Keratinocyte (primary cell): Measurements from ENCODE around the gene TCFL5. TPM values are rescaled to one million over a fixed set of nuclear protein-coding genes. Genes with fewer than 3 reads are reported as not detected.

Experiments
- DNase-seq: peaks from one replicate; pipeline ENCODE4 v3.0.0-alpha.2; 2011; ENCODE audit warnings: low read depth, missing footprints, low spot score
- FAIRE-seq: peaks from 2 replicates; lab custom pipeline; 2011; peaks lifted over from hg19 to GRCh38; lab: Jason Lieb, UNC
- H2AFZ ChIP-seq: 2 replicates; pipeline ENCODE4 v1.6.0; 2012; ENCODE audit warnings: low read length, control low read depth, inconsistent platforms; ENCODE audit not compliant: control insufficient read depth
- H3K27ac ChIP-seq: 2 replicates; pipeline ENCODE4 v1.5.1; 2011; ENCODE audit warnings: low read length; ENCODE audit not compliant: control insufficient read depth, insufficient read depth
- H3K27me3 ChIP-seq: 3 replicates; pipeline ENCODE4 v1.6.0; 2011; ENCODE audit warnings: low read length; ENCODE audit not compliant: control insufficient read depth, insufficient read depth; ENCODE audit errors: extremely low read depth
- H3K36me3 ChIP-seq, 2 experiments: 2 replicates in 1 of 2; 3 replicates in 1 of 2; pipeline ENCODE4 v1.5.1; 2011; ENCODE audit warnings: low read length in 2 of 2, mild to moderate bottlenecking in 1 of 2; ENCODE audit not compliant: control insufficient read depth in 2 of 2, insufficient read depth in 2 of 2; ENCODE audit errors: extremely low read depth in 1 of 2
- H3K4me1 ChIP-seq: 3 replicates; pipeline ENCODE4 v1.5.1; 2011; ENCODE audit warnings: low read length; ENCODE audit not compliant: control insufficient read depth, insufficient read depth; ENCODE audit errors: extremely low read depth
- H3K4me2 ChIP-seq: 3 replicates; pipeline ENCODE4 v1.6.0; 2011; ENCODE audit warnings: low read depth, low read length; ENCODE audit not compliant: control insufficient read depth, insufficient read depth; ENCODE audit errors: extremely low read depth
- H3K4me3 ChIP-seq, 3 experiments: fragments of 200-600 bp in 1 of 3; sonication (generic) in 1 of 3; 2 replicates in 2 of 3; 3 replicates in 1 of 3; pipeline ENCODE4 v1.5.1; 2011 to 2016; ENCODE audit warnings: low read length in 3 of 3, mild to moderate bottlenecking in 3 of 3, control low read depth in 2 of 3, inconsistent platforms in 1 of 3, low read depth in 1 of 3, mixed read lengths in 1 of 3, mixed run types in 1 of 3, moderate library complexity in 1 of 3; ENCODE audit not compliant: control insufficient read depth in 2 of 3, insufficient read depth in 2 of 3; ENCODE audit errors: extremely low read depth in 1 of 3
- H3K79me2 ChIP-seq: 2 replicates; pipeline ENCODE4 v1.6.0; 2012; ENCODE audit warnings: low read length; ENCODE audit not compliant: control insufficient read depth, insufficient read depth
- H3K9ac ChIP-seq: 3 replicates; pipeline ENCODE4 v1.6.0; 2011; ENCODE audit warnings: low read length; ENCODE audit not compliant: control insufficient read depth, insufficient read depth; ENCODE audit errors: extremely low read depth
- H3K9me1 ChIP-seq: 3 replicates; pipeline ENCODE4 v1.6.0; 2011; ENCODE audit warnings: low read length; ENCODE audit not compliant: control insufficient read depth, insufficient read depth; ENCODE audit errors: extremely low read depth
- H3K9me3 ChIP-seq: 2 replicates; pipeline ENCODE4 v1.5.1; 2012; ENCODE audit warnings: low read depth, low read length; ENCODE audit not compliant: control insufficient read depth
- H4K20me1 ChIP-seq: 3 replicates; pipeline ENCODE4 v1.6.0; 2011; ENCODE audit warnings: low read length; ENCODE audit not compliant: control insufficient read depth, insufficient read depth; ENCODE audit errors: extremely low read depth
- EZH2 ChIP-seq: IDR thresholded peaks from one replicate; pipeline ENCODE4 v1.6.1; 2012; ENCODE audit warnings: inconsistent platforms, mild to moderate bottlenecking, low read length, moderate library complexity
- dilution Hi-C: fragments of 300-500 bp; cut with MboI; formaldehyde crosslinking; loops from one replicate; pipeline ENCODE4 v1.7.0; 2020; ENCODE audit warnings: low sequenced_read_pairs; ENCODE audit not compliant: extremely low pct_ligation_motif_present
- polyA plus RNA-seq, 5 experiments: library from polyadenylated mRNA; depleted of rRNA in 3 of 5; stranded (reverse) in 3 of 5; stranded (forward) in 1 of 5; unstranded in 1 of 5; fragments of >200 nt; gene quantifications; 1 replicate in 1 of 5; 2 replicates in 3 of 5; 3 replicates in 1 of 5; pipeline versions ENCODE4 v1.2.1 to v1.2.3, GENCODE V29; 2011 to 2012; ENCODE audit warnings: missing spikeins in 2 of 5, low read depth in 1 of 5, low replicate concordance in 1 of 5
- TF ChIP-seq, protein P1 (sequence below), 3 experiments: IDR thresholded peaks in 1 of 3; conservative IDR thresholded peaks in 1 of 3; optimal IDR thresholded peaks in 1 of 3; 2 replicates in 2 of 3; 3 replicates in 1 of 3; pipeline versions ENCODE3 to v1.5.1; 2011; ENCODE audit warnings: low read length in 3 of 3, mild to moderate bottlenecking in 3 of 3, moderate library complexity in 2 of 3, control low read depth in 1 of 3, inconsistent platforms in 1 of 3; ENCODE audit not compliant: insufficient read depth in 2 of 3; ENCODE audit errors: extremely low read depth in 1 of 3

Gene TCFL5
- polyA plus RNA-seq, 1 donor (not counting 4 experiments of a cell fraction or from before 2014, with no cell fraction given) = 14.6 TPM

DNA sequence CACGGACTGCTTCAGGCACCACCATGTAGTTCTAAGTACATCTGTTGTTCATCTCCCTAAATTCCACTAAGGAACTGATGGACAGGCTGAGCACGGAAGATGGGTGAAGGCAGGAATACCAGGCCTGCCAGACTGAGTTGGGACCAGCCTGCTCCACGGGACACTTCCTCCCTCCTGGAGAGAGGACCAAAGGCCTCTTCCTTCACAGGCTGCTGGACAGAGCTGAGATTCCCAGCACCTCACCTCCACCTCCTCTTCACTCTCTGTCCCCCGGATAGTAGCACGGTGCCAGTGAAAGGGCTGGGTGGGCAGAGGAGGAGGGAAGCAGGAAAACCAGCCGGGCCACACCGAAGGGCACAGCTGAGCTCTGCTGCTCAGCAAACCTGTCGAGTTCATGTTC lies 22.9 kb upstream of the TCFL5 start:
- Histone ChIP-seq H3K27ac (no peak overlapping the region), H3K79me2 (no peaks in the 10 kb centered on the region), H3K36me3 (peaks cover 18 to 26% of the 10 kb centered on the region in 2 experiments), H2AFZ (no peak overlapping the region), H3K9ac (no peak overlapping the region), H4K20me1 (no peaks in the 10 kb centered on the region), H3K9me3 (no peaks in the 10 kb centered on the region), H3K4me2 (no peak overlapping the region), H3K4me1 (no peaks in the 10 kb centered on the region), H3K27me3 (no peaks in the 10 kb centered on the region), H3K4me3 (no peak overlapping the region), H3K9me1 (no peaks in the 10 kb centered on the region)
- TF ChIP-seq EZH2 = no peak
- TF ChIP-seq, protein P1, sequence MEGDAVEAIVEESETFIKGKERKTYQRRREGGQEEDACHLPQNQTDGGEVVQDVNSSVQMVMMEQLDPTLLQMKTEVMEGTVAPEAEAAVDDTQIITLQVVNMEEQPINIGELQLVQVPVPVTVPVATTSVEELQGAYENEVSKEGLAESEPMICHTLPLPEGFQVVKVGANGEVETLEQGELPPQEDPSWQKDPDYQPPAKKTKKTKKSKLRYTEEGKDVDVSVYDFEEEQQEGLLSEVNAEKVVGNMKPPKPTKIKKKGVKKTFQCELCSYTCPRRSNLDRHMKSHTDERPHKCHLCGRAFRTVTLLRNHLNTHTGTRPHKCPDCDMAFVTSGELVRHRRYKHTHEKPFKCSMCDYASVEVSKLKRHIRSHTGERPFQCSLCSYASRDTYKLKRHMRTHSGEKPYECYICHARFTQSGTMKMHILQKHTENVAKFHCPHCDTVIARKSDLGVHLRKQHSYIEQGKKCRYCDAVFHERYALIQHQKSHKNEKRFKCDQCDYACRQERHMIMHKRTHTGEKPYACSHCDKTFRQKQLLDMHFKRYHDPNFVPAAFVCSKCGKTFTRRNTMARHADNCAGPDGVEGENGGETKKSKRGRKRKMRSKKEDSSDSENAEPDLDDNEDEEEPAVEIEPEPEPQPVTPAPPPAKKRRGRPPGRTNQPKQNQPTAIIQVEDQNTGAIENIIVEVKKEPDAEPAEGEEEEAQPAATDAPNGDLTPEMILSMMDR (optimal IDR thresholded peaks at IDR 0.05 in 1 of 3, IDR thresholded peaks at IDR 0.05 in 1 of 3, conservative IDR thresholded peaks at IDR 0.05 in 1 of 3; ENCODE audit: extremely low read depth in 1 of 3, insufficient read depth in 2 of 3, low read length in 3 of 3) = no peak
- DNase-seq (no peak), FAIRE-seq (no peak)
- dilution Hi-C loops = no loop called here

DNA sequence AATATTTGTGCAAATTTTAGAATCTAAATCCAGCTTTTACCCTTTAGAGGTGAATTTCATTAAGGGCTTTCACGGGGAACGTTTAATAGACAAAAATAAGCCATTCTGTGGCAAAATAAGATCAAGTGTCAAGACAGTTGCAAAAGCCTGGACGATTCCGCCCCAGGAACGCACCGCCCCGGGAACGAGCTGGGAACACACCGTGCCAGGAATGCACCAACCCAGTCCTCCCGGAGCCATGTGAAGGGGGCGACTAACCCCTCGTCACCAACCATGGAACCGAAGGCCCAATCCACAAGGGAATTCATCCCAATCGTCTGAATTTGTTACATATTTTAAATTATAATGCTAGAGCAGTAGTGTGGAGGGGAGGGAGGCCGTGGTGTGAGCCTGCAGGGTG lies 20.8 kb upstream of the TCFL5 start:
- dilution Hi-C loops = no loop called here
- H2AFZ ChIP-seq = no peak overlapping the region
- no peaks in the 10 kb centered on the region for H3K79me2 ChIP-seq
- H3K27me3 ChIP-seq = no peaks in the 10 kb centered on the region
- no peaks in the 10 kb centered on the region for H4K20me1 ChIP-seq
- no peaks in the 10 kb centered on the region for H3K9me1 ChIP-seq
- no peaks in the 10 kb centered on the region for H3K9me3 ChIP-seq
- FAIRE-seq (no peak), DNase-seq (no peak)
- H3K4me1 ChIP-seq = no peaks in the 10 kb centered on the region
- H3K4me3 ChIP-seq = no peak overlapping the region
- TF ChIP-seq, protein P1 (optimal IDR thresholded peaks at IDR 0.05 in 1 of 3, IDR thresholded peaks at IDR 0.05 in 1 of 3, conservative IDR thresholded peaks at IDR 0.05 in 1 of 3; ENCODE audit: extremely low read depth in 1 of 3, insufficient read depth in 2 of 3, low read length in 3 of 3) = no peak
- no peak for TF ChIP-seq EZH2
- no peak overlapping the region for H3K9ac ChIP-seq
- H3K4me2 ChIP-seq = no peak overlapping the region
- H3K36me3 ChIP-seq = peaks cover 10% of the 10 kb centered on the region in 2 experiments
- no peak overlapping the region for H3K27ac ChIP-seq
